Body of pancreas (tissue), 4 donors: ENCODE results near the gene CCZ1.
"Not testable (repeated sequence)": the region's sequence is repeated elsewhere in the genome, so short reads cannot be mapped to it uniquely, and the experiment has no call there.

Source experiments
- POLR2A ChIP-seq, 3 donors: fragments of 450-650 bp; IDR thresholded peaks; one replicate each; pipeline ENCODE4 v1.6.1; 2016; ENCODE audit warnings: antibody characterized with exemption in 3 of 3, mild to moderate bottlenecking in 2 of 3
- TF ChIP-seq, protein P1 (sequence below), 7 experiments: fragments of 450-650 bp in 4 of 7; fragments of 200-600 bp in 3 of 7; sonication (generic) in 3 of 7; IDR thresholded peaks; one replicate each; pipeline ENCODE4 v1.5.1; 2016 to 2019; ENCODE audit warnings: antibody characterized with exemption in 7 of 7

DNA sequence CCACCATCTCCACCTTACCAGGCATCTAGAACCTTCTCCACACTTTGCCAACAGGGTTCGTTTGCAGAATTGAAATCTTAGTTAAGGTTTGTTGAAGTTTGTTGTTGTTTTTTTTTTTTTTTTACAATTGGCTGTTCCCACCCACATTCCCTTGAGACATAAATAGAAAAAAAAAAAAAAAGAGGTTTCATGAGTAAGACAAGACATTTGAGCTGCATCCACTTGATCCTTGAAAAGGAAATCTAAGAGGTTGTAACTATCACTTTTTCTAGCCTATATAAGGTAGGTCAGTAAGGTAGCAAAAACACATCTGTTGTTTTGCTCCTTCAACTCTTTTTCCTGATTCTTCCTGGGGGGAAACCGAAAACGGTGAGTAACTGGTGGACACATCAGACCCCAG is 18.9 kb upstream of the CCZ1 start:
- TF ChIP-seq, protein P1, sequence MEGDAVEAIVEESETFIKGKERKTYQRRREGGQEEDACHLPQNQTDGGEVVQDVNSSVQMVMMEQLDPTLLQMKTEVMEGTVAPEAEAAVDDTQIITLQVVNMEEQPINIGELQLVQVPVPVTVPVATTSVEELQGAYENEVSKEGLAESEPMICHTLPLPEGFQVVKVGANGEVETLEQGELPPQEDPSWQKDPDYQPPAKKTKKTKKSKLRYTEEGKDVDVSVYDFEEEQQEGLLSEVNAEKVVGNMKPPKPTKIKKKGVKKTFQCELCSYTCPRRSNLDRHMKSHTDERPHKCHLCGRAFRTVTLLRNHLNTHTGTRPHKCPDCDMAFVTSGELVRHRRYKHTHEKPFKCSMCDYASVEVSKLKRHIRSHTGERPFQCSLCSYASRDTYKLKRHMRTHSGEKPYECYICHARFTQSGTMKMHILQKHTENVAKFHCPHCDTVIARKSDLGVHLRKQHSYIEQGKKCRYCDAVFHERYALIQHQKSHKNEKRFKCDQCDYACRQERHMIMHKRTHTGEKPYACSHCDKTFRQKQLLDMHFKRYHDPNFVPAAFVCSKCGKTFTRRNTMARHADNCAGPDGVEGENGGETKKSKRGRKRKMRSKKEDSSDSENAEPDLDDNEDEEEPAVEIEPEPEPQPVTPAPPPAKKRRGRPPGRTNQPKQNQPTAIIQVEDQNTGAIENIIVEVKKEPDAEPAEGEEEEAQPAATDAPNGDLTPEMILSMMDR (IDR thresholded peaks at IDR 0.05), result not testable (repeated sequence)
- TF ChIP-seq POLR2A (IDR thresholded peaks at IDR 0.05), result not testable (repeated sequence)
